Mucosa of descending colon (tissue), 3 donors: ENCODE measurements around the gene ABCC4. TPM values are rescaled to one million over a fixed set of nuclear protein-coding genes. Genes with fewer than 3 reads are reported as not detected.

ENCODE experiments used
- ATAC-seq: fragments of 200-7000 bp; cut with Tn5 transposase; one replicate; pipeline ENCODE4 v1.9.1; 2020; ENCODE audit warnings: mild to moderate bottlenecking, moderate library complexity
- DNase-seq, 3 donors: peaks; one replicate each; pipeline ENCODE4 v3.0.0-alpha.2; 2020
- H3K36me3 ChIP-seq: fragments of 200-600 bp; one replicate; pipeline ENCODE4 v1.8.0; 2021; ENCODE audit warnings: low read depth, mild to moderate bottlenecking
- H3K4me1 ChIP-seq: fragments of 200-600 bp; one replicate; pipeline ENCODE4 v1.8.0; 2021; ENCODE audit warnings: low read depth, mild to moderate bottlenecking
- H3K4me3 ChIP-seq: fragments of 200-600 bp; one replicate; pipeline ENCODE4 v1.8.0; 2021; ENCODE audit warnings: mild to moderate bottlenecking
- H3K9me3 ChIP-seq: fragments of 200-600 bp; one replicate; pipeline ENCODE4 v1.8.0; 2021; ENCODE audit warnings: mild to moderate bottlenecking
- intact Hi-C, 2 donors: fragments of 100-400 bp; cut with DNase I in 1 of 2; cut with micrococcal nuclease in 1 of 2; formaldehyde crosslinking; loops; one replicate each; pipeline versions ENCODE4 v1.11.0 to v1.11.1; 2022; cut with DNase I, micrococcal nuclease
- total RNA-seq, 3 donors: library from RNA; stranded (reverse); fragmentation: NEBNext Ultra II Directional in 2 of 3; extraction: Animal tissue kit (Norgen Biotek cat#: 25700) in 2 of 3; gene quantifications; one replicate each; pipeline versions ENCODE4 v1.2.1 to v1.2.4, GENCODE V29; 2021 to 2023
- TF ChIP-seq, protein P1 (sequence below): fragments of 200-600 bp; IDR thresholded peaks from one replicate; pipeline ENCODE4 v1.8.0; 2022; ENCODE audit warnings: antibody characterized with exemption, mild to moderate bottlenecking
- donor health status: DM: no; HTN: no; CAD: no; lungs with moderate emphysema.
- donor health status: DM: no; HTN: no; CAD: no.
- donor health status: DM: no; HTN: yes; CAD: no.

Gene ABCC4
- total RNA-seq, 3 donors from 2014 or later = 19.3 to 35.1 (median 30.2) TPM

GRCh38 chr13:95233026-95233635 lies 68.1 kb downstream of the ABCC4 start:
- DNase-seq (no peak), ATAC-seq (no peak)
- no peaks in the 10 kb centered on the region for H3K9me3 ChIP-seq
- intact Hi-C loops = no loop called here
- no peaks in the 10 kb centered on the region for H3K4me1 ChIP-seq
- H3K4me3 ChIP-seq = no peak overlapping the region
- TF ChIP-seq, protein P1, sequence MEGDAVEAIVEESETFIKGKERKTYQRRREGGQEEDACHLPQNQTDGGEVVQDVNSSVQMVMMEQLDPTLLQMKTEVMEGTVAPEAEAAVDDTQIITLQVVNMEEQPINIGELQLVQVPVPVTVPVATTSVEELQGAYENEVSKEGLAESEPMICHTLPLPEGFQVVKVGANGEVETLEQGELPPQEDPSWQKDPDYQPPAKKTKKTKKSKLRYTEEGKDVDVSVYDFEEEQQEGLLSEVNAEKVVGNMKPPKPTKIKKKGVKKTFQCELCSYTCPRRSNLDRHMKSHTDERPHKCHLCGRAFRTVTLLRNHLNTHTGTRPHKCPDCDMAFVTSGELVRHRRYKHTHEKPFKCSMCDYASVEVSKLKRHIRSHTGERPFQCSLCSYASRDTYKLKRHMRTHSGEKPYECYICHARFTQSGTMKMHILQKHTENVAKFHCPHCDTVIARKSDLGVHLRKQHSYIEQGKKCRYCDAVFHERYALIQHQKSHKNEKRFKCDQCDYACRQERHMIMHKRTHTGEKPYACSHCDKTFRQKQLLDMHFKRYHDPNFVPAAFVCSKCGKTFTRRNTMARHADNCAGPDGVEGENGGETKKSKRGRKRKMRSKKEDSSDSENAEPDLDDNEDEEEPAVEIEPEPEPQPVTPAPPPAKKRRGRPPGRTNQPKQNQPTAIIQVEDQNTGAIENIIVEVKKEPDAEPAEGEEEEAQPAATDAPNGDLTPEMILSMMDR = no peak
- H3K36me3 ChIP-seq = no peaks in the 10 kb centered on the region

DNA sequence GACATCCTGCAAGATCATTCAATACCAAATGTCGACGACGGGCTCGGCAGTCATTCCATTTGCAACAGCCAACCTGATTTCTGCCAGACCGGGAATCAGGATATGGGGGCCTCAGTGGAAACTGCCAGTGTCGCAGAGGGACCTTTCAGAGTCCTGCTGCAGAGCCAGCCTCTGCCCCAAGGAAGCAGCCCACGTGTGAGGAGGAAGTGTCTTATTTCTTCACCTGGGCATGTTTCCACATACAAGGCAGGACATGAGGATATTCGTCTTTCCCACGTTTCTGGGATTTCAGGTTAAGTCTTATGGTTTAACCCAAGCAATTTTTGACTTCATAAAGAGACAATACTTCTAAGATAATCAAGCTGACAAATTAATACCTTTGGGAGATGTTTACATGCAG lies 69.9 kb downstream of the ABCC4 start:
- Histone ChIP-seq H3K9me3 (no peaks in the 10 kb centered on the region), H3K4me3 (no peak overlapping the region), H3K36me3 (no peaks in the 10 kb centered on the region), H3K4me1 (peaks cover 3% of the 10 kb centered on the region)
- intact Hi-C loops = no loop called here
- DNase-seq (no peak), ATAC-seq (no peak)
- TF ChIP-seq, protein P1 = no peak

GRCh38 chr13:95229855-95230254 lies 71.4 kb downstream of the ABCC4 start:
- H3K4me1 ChIP-seq = peaks cover 3% of the 10 kb centered on the region
- H3K36me3 ChIP-seq = no peaks in the 10 kb centered on the region
- TF ChIP-seq, protein P1 = no peak
- H3K4me3 ChIP-seq = no peak overlapping the region
- ATAC-seq (no peak), DNase-seq (no peak)
- intact Hi-C loops = no loop called here
- H3K9me3 ChIP-seq = no peaks in the 10 kb centered on the region

GRCh38 chr13:95228130-95228529 lies 73.1 kb downstream of the ABCC4 start:
- peaks cover 3% of the 10 kb centered on the region for H3K4me1 ChIP-seq
- H3K36me3 ChIP-seq = no peaks in the 10 kb centered on the region
- H3K9me3 ChIP-seq = no peaks in the 10 kb centered on the region
- H3K4me3 ChIP-seq = no peak overlapping the region
- intact Hi-C loops = no loop called here
- ATAC-seq (no peak), DNase-seq (no peak)
- TF ChIP-seq, protein P1 = no peak

GRCh38 chr13:95226932-95227695 lies 74.1 kb downstream of the ABCC4 start:
- TF ChIP-seq, protein P1 = no peak
- Histone ChIP-seq H3K4me3 (no peak overlapping the region), H3K36me3 (no peaks in the 10 kb centered on the region), H3K9me3 (no peaks in the 10 kb centered on the region), H3K4me1 (peaks cover 3% of the 10 kb centered on the region)
- intact Hi-C loops = no loop called here
- DNase-seq (no peak), ATAC-seq (peak; percentile 60)
